ENCODE data around the gene TMEM26.

TMEM26 gene

DNA sequence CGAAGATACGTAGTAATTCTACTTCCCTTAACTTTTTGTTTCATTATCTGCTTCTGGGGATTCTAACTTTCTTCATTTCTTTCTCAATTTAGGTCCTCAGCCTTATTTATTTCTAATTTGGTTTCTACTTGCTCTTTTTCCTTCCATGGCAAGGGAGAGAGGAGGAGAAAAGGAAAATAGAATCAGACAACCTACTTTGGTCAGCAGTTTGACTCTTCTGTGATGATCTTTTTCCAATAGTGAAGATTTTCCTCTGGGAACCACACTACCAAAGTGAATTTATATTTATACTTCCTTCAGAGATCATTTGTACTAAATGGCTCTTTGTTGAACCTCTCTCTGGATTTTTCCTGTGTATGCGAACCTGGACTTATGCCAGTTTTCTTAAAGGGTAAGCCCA, 90.2 kb downstream of the TMEM26 start:
- H3K4me3 ChIP-seq (ENCODE audit: control insufficient read depth, low read depth, low read length): no peak overlapping the region
- no peak for DNase-seq (ENCODE audit: low read depth)
- TF ChIP-seq, protein P1, sequence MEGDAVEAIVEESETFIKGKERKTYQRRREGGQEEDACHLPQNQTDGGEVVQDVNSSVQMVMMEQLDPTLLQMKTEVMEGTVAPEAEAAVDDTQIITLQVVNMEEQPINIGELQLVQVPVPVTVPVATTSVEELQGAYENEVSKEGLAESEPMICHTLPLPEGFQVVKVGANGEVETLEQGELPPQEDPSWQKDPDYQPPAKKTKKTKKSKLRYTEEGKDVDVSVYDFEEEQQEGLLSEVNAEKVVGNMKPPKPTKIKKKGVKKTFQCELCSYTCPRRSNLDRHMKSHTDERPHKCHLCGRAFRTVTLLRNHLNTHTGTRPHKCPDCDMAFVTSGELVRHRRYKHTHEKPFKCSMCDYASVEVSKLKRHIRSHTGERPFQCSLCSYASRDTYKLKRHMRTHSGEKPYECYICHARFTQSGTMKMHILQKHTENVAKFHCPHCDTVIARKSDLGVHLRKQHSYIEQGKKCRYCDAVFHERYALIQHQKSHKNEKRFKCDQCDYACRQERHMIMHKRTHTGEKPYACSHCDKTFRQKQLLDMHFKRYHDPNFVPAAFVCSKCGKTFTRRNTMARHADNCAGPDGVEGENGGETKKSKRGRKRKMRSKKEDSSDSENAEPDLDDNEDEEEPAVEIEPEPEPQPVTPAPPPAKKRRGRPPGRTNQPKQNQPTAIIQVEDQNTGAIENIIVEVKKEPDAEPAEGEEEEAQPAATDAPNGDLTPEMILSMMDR (IDR thresholded peaks at IDR 0.05; ENCODE audit: control insufficient read depth, insufficient read depth, low read depth, low read length, missing control alignments): no peak

DNA sequence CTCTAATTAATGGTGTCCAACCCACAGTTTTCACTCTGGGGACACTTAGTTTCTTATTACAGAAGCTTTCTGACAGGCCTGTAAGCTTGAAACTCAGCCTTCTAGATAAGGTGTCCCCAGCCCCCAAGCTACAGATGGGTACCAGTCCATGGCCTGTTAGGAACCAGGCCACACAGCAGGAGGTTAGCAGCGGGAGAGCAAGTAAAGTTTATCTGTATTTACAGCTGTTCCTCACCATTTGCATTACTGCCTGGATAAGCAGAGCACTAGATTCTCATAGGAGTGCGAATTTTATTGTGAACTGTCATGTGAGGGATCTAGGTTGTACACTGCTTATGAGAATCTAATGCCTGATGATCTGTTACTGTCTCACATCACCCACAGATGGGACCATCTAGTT, 93.7 kb downstream of the TMEM26 start:
- no peak for DNase-seq (ENCODE audit: low read depth)
- TF ChIP-seq, protein P1 (IDR thresholded peaks at IDR 0.05; ENCODE audit: control insufficient read depth, insufficient read depth, low read depth, low read length, missing control alignments): no peak
- H3K4me3 ChIP-seq (ENCODE audit: control insufficient read depth, low read depth, low read length): no peak overlapping the region

DNA sequence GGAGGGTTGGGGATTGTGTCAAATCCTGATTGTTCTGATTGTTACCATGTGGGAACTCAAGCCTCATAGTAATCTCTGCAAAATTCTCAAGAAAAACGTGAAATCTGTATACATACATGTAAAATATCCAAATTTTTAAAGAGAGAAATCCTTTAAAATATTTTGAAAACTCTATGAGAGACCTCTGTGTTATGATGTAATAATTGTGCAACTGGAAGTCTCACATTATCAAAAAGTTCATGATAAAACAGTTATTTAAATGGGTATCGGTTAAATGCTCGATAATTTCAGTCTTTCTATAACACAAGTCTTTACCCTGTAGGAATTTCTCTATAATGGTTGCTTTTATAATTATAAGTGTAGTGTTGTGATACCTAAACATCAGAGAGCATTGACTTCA, 95.5 kb downstream of the TMEM26 start:
- TF ChIP-seq, protein P1 (IDR thresholded peaks at IDR 0.05; ENCODE audit: control insufficient read depth, insufficient read depth, low read depth, low read length, missing control alignments): no peak
- no peak overlapping the region for H3K4me3 ChIP-seq (ENCODE audit: control insufficient read depth, low read depth, low read length)
- no peak for DNase-seq (ENCODE audit: low read depth)

All from AG09309 (cell line).